Measurements from ENCODE around the gene NXNL1.
A peak's percentile ranks its signal among the peaks of the same experiment; 100 is the strongest.

Gene NXNL1

GRCh38 chr19:17424743-17425365 lies 35.9 kb downstream of the NXNL1 start:
- Histone ChIP-seq H3K27me3 (ENCODE audit: low read depth, low read length) (no peaks in the 10 kb centered on the region), H3K9me3 (ENCODE audit: control insufficient read depth in 1 of 2, low read length in 2 of 2) (no peaks in the 10 kb centered on the region), H3K27ac (ENCODE audit: low read length) (no peak overlapping the region), H3K4me3 (ENCODE audit: low read depth in 1 of 2, low read length in 2 of 2) (no peak overlapping the region), H3K36me3 (ENCODE audit: control insufficient read depth in 1 of 2, insufficient read depth in 2 of 2, low read length in 2 of 2) (no peaks in the 10 kb centered on the region), H3K4me1 (ENCODE audit: control insufficient read depth in 1 of 2, insufficient read depth in 2 of 2, low read length in 2 of 2) (peaks cover 0 to 18% of the 10 kb centered on the region in 2 donors)

- Histone ChIP-seq H3K27ac (ENCODE audit: low read length) (no peak overlapping the region), H3K4me3 (ENCODE audit: low read depth in 1 of 2, low read length in 2 of 2) (no peak overlapping the region), H3K9me3 (ENCODE audit: control insufficient read depth in 1 of 2, low read length in 2 of 2) (no peaks in the 10 kb centered on the region), H3K27me3 (ENCODE audit: low read depth, low read length) (no peaks in the 10 kb centered on the region), H3K36me3 (ENCODE audit: control insufficient read depth in 1 of 2, insufficient read depth in 2 of 2, low read length in 2 of 2) (no peaks in the 10 kb centered on the region), H3K4me1 (ENCODE audit: control insufficient read depth in 1 of 2, insufficient read depth in 2 of 2, low read length in 2 of 2) (peaks cover 6 to 18% of the 10 kb centered on the region in 2 donors)
Observed at GRCh38 chr19:17423429-17424208, 37.1 kb downstream of the NXNL1 start.

- H3K4me3 ChIP-seq (ENCODE audit: low read depth in 1 of 2, low read length in 2 of 2), result no peak overlapping the region
Observed at GRCh38 chr19:17421942-17422341, 38.8 kb downstream of the NXNL1 start.

GRCh38 chr19:17420475-17420924 lies 40.2 kb downstream of the NXNL1 start:
- H3K36me3 ChIP-seq (ENCODE audit: control insufficient read depth in 1 of 2, insufficient read depth in 2 of 2, low read length in 2 of 2), result no peaks in the 10 kb centered on the region
- peaks cover 6 to 18% of the 10 kb centered on the region in 2 donors for H3K4me1 ChIP-seq (ENCODE audit: control insufficient read depth in 1 of 2, insufficient read depth in 2 of 2, low read length in 2 of 2)
- H3K27me3 ChIP-seq (ENCODE audit: low read depth, low read length), result no peaks in the 10 kb centered on the region
- H3K4me3 ChIP-seq (ENCODE audit: low read depth in 1 of 2, low read length in 2 of 2), result peak overlapping the region; percentile 69 to 83
- no peaks in the 10 kb centered on the region for H3K9me3 ChIP-seq (ENCODE audit: control insufficient read depth in 1 of 2, low read length in 2 of 2)
- peak overlapping the region; percentile 8 for H3K27ac ChIP-seq (ENCODE audit: low read length)

More at GRCh38 chr19:17421942-17422341, 38.8 kb downstream of the NXNL1 start:
- Histone ChIP-seq H3K36me3 (ENCODE audit: control insufficient read depth in 1 of 2, insufficient read depth in 2 of 2, low read length in 2 of 2) (no peaks in the 10 kb centered on the region), H3K27me3 (ENCODE audit: low read depth, low read length) (no peaks in the 10 kb centered on the region), H3K9me3 (ENCODE audit: control insufficient read depth in 1 of 2, low read length in 2 of 2) (no peaks in the 10 kb centered on the region), H3K4me1 (ENCODE audit: control insufficient read depth in 1 of 2, insufficient read depth in 2 of 2, low read length in 2 of 2) (peaks cover 6 to 18% of the 10 kb centered on the region in 2 donors), H3K27ac (ENCODE audit: low read length) (no peak overlapping the region)

GRCh38 chr19:17419621-17420474 lies 40.9 kb downstream of the NXNL1 start, which contains the start of gene MVB12A:
Gene MVB12A (plus strand): TSS chr19:17420047. CDS start chr19:17420136, 89 bp downstream.
- Histone ChIP-seq H3K27me3 (ENCODE audit: low read depth, low read length) (no peaks in the 10 kb centered on the region), H3K4me3 (ENCODE audit: low read depth in 1 of 2, low read length in 2 of 2) (peak within 1 kb of the TSS; percentile 73 to 83), H3K27ac (ENCODE audit: low read length) (peak within 1 kb of the TSS; percentile 72), H3K9me3 (ENCODE audit: control insufficient read depth in 1 of 2, low read length in 2 of 2) (no peaks in the 10 kb centered on the region), H3K4me1 (ENCODE audit: control insufficient read depth in 1 of 2, insufficient read depth in 2 of 2, low read length in 2 of 2) (peaks cover 6 to 16% of the 10 kb centered on the region in 2 donors), H3K36me3 (ENCODE audit: control insufficient read depth in 1 of 2, insufficient read depth in 2 of 2, low read length in 2 of 2) (no peaks in the 10 kb centered on the region)

GRCh38 chr19:17419154-17419620 lies 41.5 kb downstream of the NXNL1 start:
- no peaks in the 10 kb centered on the region for H3K27me3 ChIP-seq (ENCODE audit: low read depth, low read length)
- H3K4me1 ChIP-seq (ENCODE audit: control insufficient read depth in 1 of 2, insufficient read depth in 2 of 2, low read length in 2 of 2), result peaks cover 6 to 12% of the 10 kb centered on the region in 2 donors
- peak overlapping the region; percentile 73 to 83 for H3K4me3 ChIP-seq (ENCODE audit: low read depth in 1 of 2, low read length in 2 of 2)
- H3K27ac ChIP-seq (ENCODE audit: low read length), result peak overlapping the region; percentile 72
- no peaks in the 10 kb centered on the region for H3K9me3 ChIP-seq (ENCODE audit: control insufficient read depth in 1 of 2, low read length in 2 of 2)
- peaks cover 0 to 2% of the 10 kb centered on the region in 2 donors for H3K36me3 ChIP-seq (ENCODE audit: control insufficient read depth in 1 of 2, insufficient read depth in 2 of 2, low read length in 2 of 2)

- Histone ChIP-seq H3K9me3 (ENCODE audit: control insufficient read depth in 1 of 2, low read length in 2 of 2) (no peaks in the 10 kb centered on the region), H3K27me3 (ENCODE audit: low read depth, low read length) (no peaks in the 10 kb centered on the region), H3K4me1 (ENCODE audit: control insufficient read depth in 1 of 2, insufficient read depth in 2 of 2, low read length in 2 of 2) (peaks cover 6 to 12% of the 10 kb centered on the region in 2 donors), H3K27ac (ENCODE audit: low read length) (no peak overlapping the region), H3K4me3 (ENCODE audit: low read depth in 1 of 2, low read length in 2 of 2) (peak overlapping the region in 1 of 2 donors; percentile 83), H3K36me3 (ENCODE audit: control insufficient read depth in 1 of 2, insufficient read depth in 2 of 2, low read length in 2 of 2) (peaks cover 0 to 3% of the 10 kb centered on the region in 2 donors)
Observed at GRCh38 chr19:17418710-17419109, 42.0 kb downstream of the NXNL1 start.

- no peaks in the 10 kb centered on the region for H3K27me3 ChIP-seq (ENCODE audit: low read depth, low read length)
- no peaks in the 10 kb centered on the region for H3K9me3 ChIP-seq (ENCODE audit: control insufficient read depth in 1 of 2, low read length in 2 of 2)
- no peak overlapping the region for H3K4me3 ChIP-seq (ENCODE audit: low read depth in 1 of 2, low read length in 2 of 2)
Observed at GRCh38 chr19:17415121-17415520, 45.6 kb downstream of the NXNL1 start.

GRCh38 chr19:17414097-17414496 lies 46.6 kb downstream of the NXNL1 start:
- H3K27me3 ChIP-seq (ENCODE audit: low read depth, low read length), result no peaks in the 10 kb centered on the region
- H3K4me1 ChIP-seq (ENCODE audit: control insufficient read depth in 1 of 2, insufficient read depth in 2 of 2, low read length in 2 of 2), result peaks cover 2 to 3% of the 10 kb centered on the region in 2 donors
- no peak overlapping the region for H3K4me3 ChIP-seq (ENCODE audit: low read depth in 1 of 2, low read length in 2 of 2)
- H3K36me3 ChIP-seq (ENCODE audit: control insufficient read depth in 1 of 2, insufficient read depth in 2 of 2, low read length in 2 of 2), result peaks cover 0 to 3% of the 10 kb centered on the region in 2 donors
- H3K9me3 ChIP-seq (ENCODE audit: control insufficient read depth in 1 of 2, low read length in 2 of 2), result no peaks in the 10 kb centered on the region
- no peak overlapping the region for H3K27ac ChIP-seq (ENCODE audit: low read length)

More at GRCh38 chr19:17415121-17415520, 45.6 kb downstream of the NXNL1 start:
- H3K27ac ChIP-seq (ENCODE audit: low read length), result no peak overlapping the region
- H3K4me1 ChIP-seq (ENCODE audit: control insufficient read depth in 1 of 2, insufficient read depth in 2 of 2, low read length in 2 of 2), result peaks cover 5 to 6% of the 10 kb centered on the region in 2 donors
- H3K36me3 ChIP-seq (ENCODE audit: control insufficient read depth in 1 of 2, insufficient read depth in 2 of 2, low read length in 2 of 2), result peaks cover 0 to 3% of the 10 kb centered on the region in 2 donors

- H3K4me3 ChIP-seq (ENCODE audit: low read depth in 1 of 2, low read length in 2 of 2), result no peak overlapping the region
- H3K27ac ChIP-seq (ENCODE audit: low read length), result no peak overlapping the region
- no peaks in the 10 kb centered on the region for H3K9me3 ChIP-seq (ENCODE audit: control insufficient read depth in 1 of 2, low read length in 2 of 2)
- no peaks in the 10 kb centered on the region for H3K4me1 ChIP-seq (ENCODE audit: control insufficient read depth in 1 of 2, insufficient read depth in 2 of 2, low read length in 2 of 2)
- H3K36me3 ChIP-seq (ENCODE audit: control insufficient read depth in 1 of 2, insufficient read depth in 2 of 2, low read length in 2 of 2), result peaks cover 0 to 3% of the 10 kb centered on the region in 2 donors
- no peaks in the 10 kb centered on the region for H3K27me3 ChIP-seq (ENCODE audit: low read depth, low read length)
Observed at GRCh38 chr19:17411801-17412200, 48.9 kb downstream of the NXNL1 start.

Data from muscle layer of duodenum (tissue), 2 donors.